K562 (cell line): ENCODE data around the gene TMEM121. TPM values are rescaled to one million over a fixed set of nuclear protein-coding genes. Genes with fewer than 3 reads are reported as not detected.

Experiments
- ARHGAP35 ChIP-seq: fragments of 450-650 bp; IDR thresholded peaks from 2 replicates; pipeline ENCODE4 v1.6.1; 2018; ENCODE audit not compliant: partially characterized antibody
- PBX2 ChIP-seq, 2 experiments: IDR thresholded peaks in 1 of 2; conservative IDR thresholded peaks in 1 of 2; 2 replicates each; pipeline ENCODE4 v1.6.1; 2016; ENCODE audit warnings: low read depth in 2 of 2, mild to moderate bottlenecking in 1 of 2, missing compliant biosample characterization in 1 of 2, missing genetic modification characterization in 1 of 2, moderate library complexity in 1 of 2
- PHB2 ChIP-seq: fragments of 450-650 bp; IDR thresholded peaks from 2 replicates; pipeline ENCODE4 v1.6.1; 2017; ENCODE audit warnings: low read depth
- PRPF4 ChIP-seq: fragments of 200-400 bp; formaldehyde crosslinking; IDR thresholded peaks from one replicate; pipeline ENCODE4 v1.6.1; 2017; ENCODE audit warnings: low read length, low read depth, mild to moderate bottlenecking; ENCODE audit not compliant: insufficient read depth, poor library complexity, severe bottlenecking
- PYGO2 ChIP-seq: fragments of 450-650 bp; IDR thresholded peaks from 2 replicates; pipeline ENCODE4 v1.6.1; 2016; ENCODE audit warnings: mild to moderate bottlenecking, missing genetic modification characterization, moderate library complexity, missing compliant biosample characterization
- RBM15 ChIP-seq: fragments of 200-400 bp; formaldehyde crosslinking; IDR thresholded peaks from 2 replicates; pipeline ENCODE4 v1.6.1; 2018; ENCODE audit warnings: mild to moderate bottlenecking, low read length, moderate library complexity; ENCODE audit not compliant: insufficient read depth
- SRSF7 ChIP-seq: fragments of 200-400 bp; formaldehyde crosslinking; optimal IDR thresholded peaks from 2 replicates; pipeline ENCODE3; 2017; ENCODE audit warnings: mild to moderate bottlenecking, low read depth, low read length
- TCF7 ChIP-seq: sonication (generic); IDR thresholded peaks from 2 replicates; pipeline ENCODE4 v1.6.1; 2016; ENCODE audit warnings: antibody characterized with exemption, borderline replicate concordance
- ZBTB1 ChIP-seq: sonication (generic); formaldehyde crosslinking; IDR thresholded peaks from 2 replicates; pipeline ENCODE4 v1.8.1; 2023; ENCODE audit warnings: missing genetic modification reagents, low read depth, mild to moderate bottlenecking, borderline replicate concordance
- ZNF764 ChIP-seq: fragments of 250-450 bp; sonication (Bioruptor Pico); IDR thresholded peaks from 2 replicates; pipeline ENCODE4 v1.4.0; 2020; ENCODE audit warnings: low read depth, mild to moderate bottlenecking, moderate library complexity
- ZSCAN32 ChIP-seq: fragments of 450-650 bp; formaldehyde crosslinking; IDR thresholded peaks from 2 replicates; pipeline ENCODE4 v1.4.0; 2020; ENCODE audit warnings: mild to moderate bottlenecking, moderate library complexity
- polyA plus RNA-seq, 8 experiments: library from polyadenylated mRNA; depleted of rRNA in 4 of 8; stranded (reverse) in 5 of 8; unstranded in 3 of 8; fragments of >200 nt; fragmentation: Nextera tagmentation in 2 of 8; fragmentation: Illumina TruSeq in 1 of 8; extraction: Ambion mirVana in 2 of 8; extraction: Trizol in 1 of 8; gene quantifications; 2 replicates each; pipeline versions ENCODE4 v1.2.1 to v1.2.3, GENCODE V29; 2011 to 2014; ENCODE audit warnings: inconsistent platforms in 1 of 8, missing spikeins in 1 of 8
- total RNA-seq, 7 experiments: library from RNA; depleted of rRNA in 6 of 7; stranded (reverse); fragments of >200 nt in 6 of 7; fragmentation: Illumina TruSeq in 2 of 7; extraction: Trizol in 2 of 7; gene quantifications; 2 replicates each; pipeline versions ENCODE4 v1.2.1 to v1.2.3, GENCODE V29; 2011 to 2021; ENCODE audit warnings: low replicate concordance in 1 of 7
- TF ChIP-seq, protein P1 (sequence below): sonication (generic); formaldehyde crosslinking; IDR thresholded peaks from 2 replicates; pipeline ENCODE4 v1.8.1; 2023; ENCODE audit warnings: mild to moderate bottlenecking, missing genetic modification reagents, moderate library complexity
- TF ChIP-seq, protein P2 (sequence below): sonication (generic); formaldehyde crosslinking; IDR thresholded peaks from 2 replicates; pipeline ENCODE4 v1.8.1; 2022; ENCODE audit warnings: missing genetic modification reagents
- TF ChIP-seq, protein P3 (sequence below), 2 experiments: fragments of 450-650 bp in 1 of 2; sonication (generic) in 1 of 2; formaldehyde crosslinking; conservative IDR thresholded peaks; 2 replicates each; pipeline versions ENCODE4 v1.4.0 to v1.8.1; 2020 to 2022; ENCODE audit warnings: mild to moderate bottlenecking in 1 of 2, missing genetic modification reagents in 1 of 2
- TF ChIP-seq, protein P4 (sequence below): sonication (generic); formaldehyde crosslinking; IDR thresholded peaks from 2 replicates; pipeline ENCODE4 v1.8.0; 2022; ENCODE audit warnings: mild to moderate bottlenecking, missing genetic modification reagents

The TMEM121 gene
- total and polyA plus RNA-seq, 9 of the 15 experiments (the other 6 are each of a cell fraction or from before 2014, with no cell fraction given) = 0.31 to 0.36 TPM; not detected in 7

DNA sequence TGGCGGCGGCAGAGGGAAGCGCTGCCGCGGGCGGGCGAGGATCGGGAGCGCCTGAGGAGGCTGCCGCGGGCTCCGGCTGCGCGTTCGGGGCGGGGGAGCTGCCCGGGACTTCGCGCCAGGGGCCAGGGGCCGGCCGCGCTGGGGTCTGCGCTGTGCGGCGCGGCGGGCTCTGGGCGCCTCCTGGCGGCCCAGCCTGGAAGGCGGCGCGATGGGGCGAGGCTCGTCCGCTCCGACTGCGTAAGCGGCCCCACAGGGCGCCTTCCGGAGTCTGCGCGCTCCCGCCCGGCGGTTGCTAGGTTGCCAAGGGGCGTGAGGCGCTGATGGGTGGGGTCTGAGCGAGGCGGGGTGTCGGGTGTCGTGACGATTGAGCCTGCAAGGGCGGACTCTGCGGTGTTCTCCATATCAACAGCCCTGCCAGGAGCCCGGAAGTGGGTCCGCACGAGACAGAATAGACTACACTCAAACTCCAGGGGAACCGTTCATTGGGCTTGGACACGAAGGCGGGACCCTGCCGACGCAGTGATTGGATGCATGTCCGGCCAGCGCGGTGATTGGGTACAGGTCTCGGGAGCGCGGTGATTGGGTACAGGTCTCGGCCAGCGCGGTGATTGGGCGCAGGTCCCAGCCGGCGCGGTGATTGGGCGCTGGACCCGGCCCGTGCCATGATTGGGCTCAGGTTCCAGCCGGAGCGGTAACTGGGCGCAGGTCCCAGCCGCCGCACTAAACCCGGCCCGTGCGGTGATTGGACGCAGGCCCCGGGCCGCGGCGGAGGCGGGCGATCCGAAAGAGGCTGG, 35.6 kb upstream of the TMEM121 start, which contains the start of gene TEDC1 (continued):
- TF ChIP-seq, protein P1, sequence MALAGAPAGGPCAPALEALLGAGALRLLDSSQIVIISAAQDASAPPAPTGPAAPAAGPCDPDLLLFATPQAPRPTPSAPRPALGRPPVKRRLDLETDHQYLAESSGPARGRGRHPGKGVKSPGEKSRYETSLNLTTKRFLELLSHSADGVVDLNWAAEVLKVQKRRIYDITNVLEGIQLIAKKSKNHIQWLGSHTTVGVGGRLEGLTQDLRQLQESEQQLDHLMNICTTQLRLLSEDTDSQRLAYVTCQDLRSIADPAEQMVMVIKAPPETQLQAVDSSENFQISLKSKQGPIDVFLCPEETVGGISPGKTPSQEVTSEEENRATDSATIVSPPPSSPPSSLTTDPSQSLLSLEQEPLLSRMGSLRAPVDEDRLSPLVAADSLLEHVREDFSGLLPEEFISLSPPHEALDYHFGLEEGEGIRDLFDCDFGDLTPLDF (CRISPR knock-in tag) = peak; percentile 63
- TF ChIP-seq ZNF764 (CRISPR knock-in tag) (no peak), PRPF4 (no peak), PHB2 (no peak), PBX2 (CRISPR knock-in tag; IDR thresholded peaks at IDR 0.05; ENCODE audit: low read depth) (no peak), PBX2 (tag; conservative IDR thresholded peaks at IDR 0.05; ENCODE audit: low read depth) (no peak), PYGO2 (tag) (no peak), ZBTB1 (no peak), ARHGAP35 (no peak), SRSF7 (no peak), TCF7 (no peak; the same call in 1 of the 2 replicates), RBM15 (no peak), ZSCAN32 (CRISPR knock-in tag) (no peak)
- TF ChIP-seq, protein P2, sequence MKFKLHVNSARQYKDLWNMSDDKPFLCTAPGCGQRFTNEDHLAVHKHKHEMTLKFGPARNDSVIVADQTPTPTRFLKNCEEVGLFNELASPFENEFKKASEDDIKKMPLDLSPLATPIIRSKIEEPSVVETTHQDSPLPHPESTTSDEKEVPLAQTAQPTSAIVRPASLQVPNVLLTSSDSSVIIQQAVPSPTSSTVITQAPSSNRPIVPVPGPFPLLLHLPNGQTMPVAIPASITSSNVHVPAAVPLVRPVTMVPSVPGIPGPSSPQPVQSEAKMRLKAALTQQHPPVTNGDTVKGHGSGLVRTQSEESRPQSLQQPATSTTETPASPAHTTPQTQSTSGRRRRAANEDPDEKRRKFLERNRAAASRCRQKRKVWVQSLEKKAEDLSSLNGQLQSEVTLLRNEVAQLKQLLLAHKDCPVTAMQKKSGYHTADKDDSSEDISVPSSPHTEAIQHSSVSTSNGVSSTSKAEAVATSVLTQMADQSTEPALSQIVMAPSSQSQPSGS (CRISPR knock-in tag) = no peak
- TF ChIP-seq, protein P3, sequence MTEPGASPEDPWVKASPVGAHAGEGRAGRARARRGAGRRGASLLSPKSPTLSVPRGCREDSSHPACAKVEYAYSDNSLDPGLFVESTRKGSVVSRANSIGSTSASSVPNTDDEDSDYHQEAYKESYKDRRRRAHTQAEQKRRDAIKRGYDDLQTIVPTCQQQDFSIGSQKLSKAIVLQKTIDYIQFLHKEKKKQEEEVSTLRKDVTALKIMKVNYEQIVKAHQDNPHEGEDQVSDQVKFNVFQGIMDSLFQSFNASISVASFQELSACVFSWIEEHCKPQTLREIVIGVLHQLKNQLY (CRISPR knock-in tag; conservative IDR thresholded peaks at IDR 0.05) = no peak
- TF ChIP-seq, protein P4, sequence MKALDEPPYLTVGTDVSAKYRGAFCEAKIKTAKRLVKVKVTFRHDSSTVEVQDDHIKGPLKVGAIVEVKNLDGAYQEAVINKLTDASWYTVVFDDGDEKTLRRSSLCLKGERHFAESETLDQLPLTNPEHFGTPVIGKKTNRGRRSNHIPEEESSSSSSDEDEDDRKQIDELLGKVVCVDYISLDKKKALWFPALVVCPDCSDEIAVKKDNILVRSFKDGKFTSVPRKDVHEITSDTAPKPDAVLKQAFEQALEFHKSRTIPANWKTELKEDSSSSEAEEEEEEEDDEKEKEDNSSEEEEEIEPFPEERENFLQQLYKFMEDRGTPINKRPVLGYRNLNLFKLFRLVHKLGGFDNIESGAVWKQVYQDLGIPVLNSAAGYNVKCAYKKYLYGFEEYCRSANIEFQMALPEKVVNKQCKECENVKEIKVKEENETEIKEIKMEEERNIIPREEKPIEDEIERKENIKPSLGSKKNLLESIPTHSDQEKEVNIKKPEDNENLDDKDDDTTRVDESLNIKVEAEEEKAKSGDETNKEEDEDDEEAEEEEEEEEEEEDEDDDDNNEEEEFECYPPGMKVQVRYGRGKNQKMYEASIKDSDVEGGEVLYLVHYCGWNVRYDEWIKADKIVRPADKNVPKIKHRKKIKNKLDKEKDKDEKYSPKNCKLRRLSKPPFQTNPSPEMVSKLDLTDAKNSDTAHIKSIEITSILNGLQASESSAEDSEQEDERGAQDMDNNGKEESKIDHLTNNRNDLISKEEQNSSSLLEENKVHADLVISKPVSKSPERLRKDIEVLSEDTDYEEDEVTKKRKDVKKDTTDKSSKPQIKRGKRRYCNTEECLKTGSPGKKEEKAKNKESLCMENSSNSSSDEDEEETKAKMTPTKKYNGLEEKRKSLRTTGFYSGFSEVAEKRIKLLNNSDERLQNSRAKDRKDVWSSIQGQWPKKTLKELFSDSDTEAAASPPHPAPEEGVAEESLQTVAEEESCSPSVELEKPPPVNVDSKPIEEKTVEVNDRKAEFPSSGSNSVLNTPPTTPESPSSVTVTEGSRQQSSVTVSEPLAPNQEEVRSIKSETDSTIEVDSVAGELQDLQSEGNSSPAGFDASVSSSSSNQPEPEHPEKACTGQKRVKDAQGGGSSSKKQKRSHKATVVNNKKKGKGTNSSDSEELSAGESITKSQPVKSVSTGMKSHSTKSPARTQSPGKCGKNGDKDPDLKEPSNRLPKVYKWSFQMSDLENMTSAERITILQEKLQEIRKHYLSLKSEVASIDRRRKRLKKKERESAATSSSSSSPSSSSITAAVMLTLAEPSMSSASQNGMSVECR (CRISPR knock-in tag) = no peak; the same call in 1 of the 2 replicates
